Cerebellar cortex (tissue), 1 donor: Measurements from ENCODE around the gene CCDC40.

Experiments used
- DNase-seq: peaks from one replicate; pipeline ENCODE4 v3.0.0-alpha.2; 2015; ENCODE audit warnings: low spot score

CCDC40 gene

DNA sequence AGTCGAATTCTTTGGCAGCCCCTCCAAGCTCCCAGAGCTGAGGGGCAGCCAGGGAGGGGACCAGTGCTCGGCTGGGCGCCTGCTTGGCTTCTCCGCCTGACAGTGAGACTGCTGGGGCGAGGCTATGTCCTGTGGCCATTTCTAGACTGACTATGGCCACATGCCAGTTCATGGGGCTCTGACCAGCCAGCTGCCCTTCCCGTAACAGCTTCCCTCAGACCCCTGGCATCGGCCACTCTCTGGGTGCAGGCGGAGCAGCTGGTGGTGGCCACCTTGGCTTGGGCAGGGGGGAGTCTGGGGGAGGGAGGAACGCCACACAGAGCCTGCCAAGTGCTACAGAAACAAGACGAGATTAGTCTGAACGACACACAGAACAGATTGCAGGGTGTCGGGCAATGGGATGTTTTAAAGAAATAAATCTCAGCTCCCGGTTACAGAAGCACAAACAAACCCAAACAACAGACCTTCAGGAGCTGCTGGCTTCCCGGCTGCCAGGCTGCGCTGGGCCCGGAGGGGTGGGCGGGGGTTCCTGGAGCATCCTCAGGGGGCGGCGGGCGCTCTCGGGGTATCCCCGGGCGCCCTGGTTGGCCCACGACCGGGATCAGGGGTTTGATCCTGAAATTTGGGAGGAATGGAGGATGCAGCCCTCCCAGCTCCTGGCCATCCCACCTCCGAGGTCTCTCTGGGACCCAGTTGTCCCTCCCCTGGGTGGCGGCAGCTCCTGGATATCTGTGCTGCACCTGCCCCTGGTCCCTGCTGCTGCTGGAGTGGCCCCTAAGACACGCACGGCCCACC lies 35.3 kb upstream of the CCDC40 start:
- DNase-seq: no peak

DNA sequence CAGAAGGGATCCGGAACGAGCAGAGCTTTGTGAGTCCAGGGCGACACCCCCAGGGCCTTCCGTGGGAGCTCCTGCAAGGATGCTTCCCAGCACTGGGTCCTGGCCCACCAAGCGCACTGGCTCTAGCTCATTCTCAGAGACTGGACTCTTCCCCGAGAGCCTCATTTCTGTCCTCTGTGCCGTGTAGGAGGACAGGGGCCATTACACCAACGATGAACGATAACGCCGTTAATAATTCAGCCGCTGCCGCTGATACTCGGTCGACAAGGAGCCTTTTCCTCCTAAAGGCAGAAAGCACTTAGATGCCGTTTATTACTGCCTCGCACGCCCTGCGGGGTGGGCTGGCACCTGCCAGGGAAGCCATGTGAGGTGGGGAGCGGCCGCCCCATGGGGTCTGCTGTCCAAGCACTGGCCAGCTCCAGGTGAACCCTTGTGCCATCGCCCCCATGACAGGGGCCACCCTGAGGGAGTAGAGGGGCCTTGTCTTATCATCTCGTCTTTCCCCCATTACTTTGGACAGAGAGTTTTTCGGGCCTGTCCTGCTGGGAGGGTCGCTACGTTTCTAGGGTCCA lies 34.3 kb upstream of the CCDC40 start:
- DNase-seq: no peak

DNA sequence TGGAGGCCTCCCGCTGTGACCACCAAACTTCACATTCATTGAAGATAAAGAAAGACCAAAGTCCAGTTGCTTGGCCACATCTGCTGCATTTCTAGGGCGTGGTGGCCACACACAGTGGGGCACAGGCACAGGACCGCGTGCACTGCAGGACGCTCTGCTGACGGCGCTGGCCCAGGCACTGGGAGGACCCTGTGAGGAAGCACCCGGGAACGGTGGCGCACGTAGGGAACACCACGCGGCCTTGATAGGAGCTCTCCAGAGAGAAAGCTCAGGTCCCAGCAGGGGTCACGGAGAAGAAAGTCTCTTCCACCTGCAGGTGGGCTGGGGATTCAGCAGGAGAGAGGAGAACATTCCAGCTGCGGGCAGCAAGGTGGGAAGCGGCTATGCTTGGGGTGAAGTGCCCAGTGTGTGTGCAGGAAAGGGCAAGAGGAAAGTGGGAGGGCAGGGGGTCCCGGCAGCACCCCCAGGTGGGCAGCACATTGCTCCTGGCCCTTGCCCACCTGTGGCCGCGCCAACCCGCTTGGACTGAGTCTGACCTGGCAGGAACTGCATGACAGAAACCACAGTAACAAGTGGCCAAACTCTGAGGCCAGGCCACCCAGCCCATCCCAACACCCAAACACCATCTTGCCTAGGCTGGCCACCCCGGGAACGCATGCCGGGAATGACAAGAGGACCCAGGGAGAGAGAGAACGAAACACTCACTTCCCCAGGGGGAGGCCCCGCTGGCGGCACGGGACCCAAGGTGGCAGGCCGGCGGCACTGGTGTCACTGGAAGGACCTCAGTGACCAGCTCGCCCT lies 33.6 kb upstream of the CCDC40 start:
- no peak for DNase-seq

DNA sequence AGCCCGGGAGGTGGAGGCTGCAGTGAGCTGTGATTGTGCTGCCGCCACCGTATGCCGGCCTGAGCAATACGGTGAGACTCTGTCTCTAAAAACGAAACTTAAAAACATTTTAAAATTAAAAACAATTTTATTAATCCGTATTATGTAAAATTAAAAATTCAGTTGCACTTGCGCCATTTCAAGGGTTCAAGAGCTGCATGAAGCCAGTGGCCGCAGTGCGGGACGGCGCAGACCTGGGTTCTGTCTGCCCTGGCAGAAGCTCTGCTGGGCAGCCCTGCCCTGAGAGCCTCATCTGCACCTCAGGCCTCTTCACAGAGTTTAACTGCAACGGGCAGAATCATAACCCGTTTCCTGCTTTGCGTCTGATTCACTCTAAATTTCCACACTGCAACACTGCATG lies 32.5 kb upstream of the CCDC40 start:
- no peak for DNase-seq

DNA sequence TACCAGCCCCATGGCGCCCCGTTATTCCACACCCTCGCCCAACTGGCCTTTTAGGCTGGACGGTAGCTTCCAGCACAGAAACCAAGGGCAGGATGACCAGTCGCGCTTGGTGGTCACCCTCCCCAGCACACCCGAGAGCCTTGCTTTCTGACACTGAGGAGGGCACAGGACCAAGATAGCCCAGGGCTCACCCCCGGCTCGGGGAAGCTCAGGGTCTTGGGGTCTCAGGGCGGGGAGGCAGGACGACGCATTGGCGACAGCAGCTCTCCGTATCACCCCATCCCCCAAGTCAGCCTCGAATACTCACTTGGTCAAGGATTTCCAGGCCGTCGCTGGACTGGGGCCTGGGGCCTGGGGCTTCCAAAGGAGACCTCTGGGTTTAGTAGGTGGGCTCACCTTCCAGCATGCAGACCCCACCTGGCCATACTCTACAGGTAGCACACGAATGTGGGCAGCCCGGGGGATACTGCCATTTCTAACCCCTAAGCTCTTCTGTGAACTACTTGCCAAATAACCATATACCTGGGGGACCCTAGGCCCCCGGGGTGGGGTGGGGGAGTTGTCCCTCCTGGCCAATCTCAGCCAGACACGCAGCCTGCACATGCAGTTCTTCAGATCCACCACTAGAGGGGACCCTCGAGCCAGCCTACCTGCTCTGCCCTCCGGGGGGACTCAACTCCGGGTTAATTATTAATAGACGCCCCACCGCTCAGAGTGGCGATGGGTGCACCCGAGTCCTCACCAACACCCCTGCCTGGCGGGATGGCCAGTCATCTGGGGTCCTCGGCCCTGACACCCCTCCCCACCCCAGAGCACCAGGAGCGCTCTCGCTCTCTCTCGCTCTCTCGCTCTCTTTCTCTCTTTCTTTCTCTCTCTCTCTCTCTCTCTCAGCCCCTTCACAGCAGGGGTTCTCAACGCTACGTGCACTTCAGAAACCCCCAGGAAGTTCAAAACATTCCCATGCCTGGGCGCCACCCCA lies 30.8 kb upstream of the CCDC40 start:
- DNase-seq: peak; percentile 63

DNA sequence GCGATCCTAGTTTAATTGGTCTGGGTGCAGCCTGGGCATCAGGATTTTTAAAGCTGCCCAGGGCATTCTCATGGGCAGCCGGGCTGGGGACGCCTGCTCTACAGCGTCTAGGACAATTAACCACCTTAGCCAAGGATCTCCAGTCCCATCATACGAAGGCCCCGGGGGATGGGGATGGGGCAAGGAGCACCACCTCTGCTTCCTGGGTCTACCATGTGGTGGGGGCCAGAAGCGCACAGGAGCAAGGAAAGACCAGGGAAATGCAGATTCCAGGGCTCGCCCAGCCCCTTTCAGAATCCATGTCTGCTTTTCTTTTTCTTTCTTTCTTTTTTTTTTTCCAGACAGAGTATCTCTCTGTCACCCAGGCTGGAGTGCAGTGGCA lies 30.1 kb upstream of the CCDC40 start:
- DNase-seq: no peak

DNA sequence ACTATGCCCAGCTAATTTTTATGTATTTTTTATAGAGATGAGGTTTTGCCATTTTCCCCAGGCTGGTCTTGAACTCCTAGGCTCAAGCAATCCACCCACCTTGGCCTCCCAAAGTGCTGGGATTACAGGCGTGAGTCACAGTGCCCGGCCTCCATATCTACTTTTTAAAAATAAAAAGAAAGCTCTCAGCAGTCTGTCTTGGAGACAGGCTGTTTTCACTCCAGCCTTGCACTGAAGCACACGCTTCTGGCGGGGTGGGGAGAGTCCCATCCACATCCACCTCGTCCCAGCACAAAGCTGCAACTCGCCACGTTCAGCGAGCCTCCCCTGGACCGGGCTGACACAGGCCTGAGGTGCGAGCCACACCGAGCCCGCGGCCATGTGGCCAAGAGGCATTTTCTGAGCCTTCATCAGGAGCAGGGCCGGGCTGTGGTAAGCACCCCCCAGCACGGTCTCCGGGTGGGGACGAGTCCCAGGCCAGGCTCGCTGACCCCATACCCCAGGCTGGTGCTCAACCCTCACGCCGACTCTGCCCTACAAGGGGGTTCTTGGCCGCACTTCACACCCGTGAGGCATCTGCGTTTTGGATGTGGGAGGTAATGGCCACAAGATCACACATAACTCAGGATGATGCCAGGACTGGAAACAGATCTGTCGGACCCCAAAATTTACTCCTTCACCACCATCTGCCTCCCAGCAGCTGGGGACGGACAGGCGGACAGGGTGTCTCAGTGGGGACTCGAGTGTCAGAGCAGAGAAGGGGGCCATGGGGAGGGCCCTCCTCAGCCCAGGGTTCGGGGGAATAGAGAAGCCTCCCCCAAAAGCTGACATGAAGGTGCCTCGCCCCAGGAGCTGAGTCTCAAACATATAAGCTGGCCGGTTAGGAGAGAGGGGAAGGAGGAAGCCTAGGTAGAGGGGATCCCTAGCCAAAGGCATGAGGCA lies 29.4 kb upstream of the CCDC40 start:
- DNase-seq: no peak

DNA sequence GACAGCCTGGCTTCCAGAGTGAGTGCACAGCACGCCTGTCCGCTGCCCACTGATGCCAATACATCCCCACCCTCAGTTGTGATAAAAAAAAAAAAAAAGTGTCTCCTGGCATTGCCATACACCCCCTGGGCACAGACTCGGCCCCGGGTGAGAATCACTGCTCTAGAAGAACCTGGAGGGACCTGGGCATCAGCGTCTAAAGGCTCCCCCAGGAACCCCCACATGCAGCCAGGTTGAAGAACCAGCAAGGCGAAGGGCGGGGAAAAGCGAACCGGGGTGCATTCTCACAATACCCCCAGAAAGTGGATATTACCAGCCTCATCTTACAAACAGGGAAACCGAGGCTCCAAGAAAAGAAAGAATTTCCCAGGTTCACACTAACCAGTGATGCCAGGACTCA lies 28.5 kb upstream of the CCDC40 start:
- no peak for DNase-seq

DNA sequence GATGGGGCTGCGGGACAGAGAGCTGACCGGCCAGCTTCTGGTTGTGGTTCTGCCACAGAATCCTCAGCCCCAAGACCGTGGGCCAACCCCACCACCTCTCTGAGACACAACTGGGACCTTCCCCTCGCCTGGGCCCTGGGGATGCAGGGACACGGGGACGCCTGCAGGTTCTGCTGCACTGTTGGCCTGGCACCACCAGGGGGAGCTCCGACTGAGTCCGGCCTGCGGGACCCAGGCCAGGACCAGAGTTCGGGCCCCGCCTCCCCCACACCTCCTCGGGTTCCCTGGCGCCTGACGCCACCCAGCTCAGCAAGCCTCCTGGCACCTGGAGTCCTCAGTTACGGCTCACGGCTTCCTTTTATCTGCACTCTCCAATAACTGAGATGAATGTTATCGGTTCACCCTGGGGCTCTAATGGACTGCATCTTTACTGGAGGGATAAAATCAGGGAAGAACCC lies 28.0 kb upstream of the CCDC40 start:
- peak; percentile 76 for DNase-seq

DNA sequence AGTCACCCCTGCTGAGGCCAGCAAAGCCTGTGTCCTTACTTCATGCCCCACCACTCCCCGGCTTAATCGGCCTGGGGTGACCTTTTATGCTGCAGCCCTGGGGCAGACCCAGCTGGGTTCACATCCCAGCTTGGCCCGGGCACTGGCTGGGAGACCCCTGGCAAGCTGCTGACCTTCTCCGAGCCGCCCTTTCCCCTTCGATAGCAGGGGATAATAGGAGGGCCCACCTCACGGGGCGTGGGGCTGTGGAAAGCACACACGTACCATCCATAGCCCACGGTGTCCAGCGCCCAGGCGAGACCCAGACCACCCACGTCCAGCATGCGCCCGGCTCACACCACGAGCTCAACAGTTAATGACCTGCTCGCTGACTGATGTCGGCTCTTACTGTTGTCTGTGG lies 27.6 kb upstream of the CCDC40 start:
- DNase-seq: no peak

DNA sequence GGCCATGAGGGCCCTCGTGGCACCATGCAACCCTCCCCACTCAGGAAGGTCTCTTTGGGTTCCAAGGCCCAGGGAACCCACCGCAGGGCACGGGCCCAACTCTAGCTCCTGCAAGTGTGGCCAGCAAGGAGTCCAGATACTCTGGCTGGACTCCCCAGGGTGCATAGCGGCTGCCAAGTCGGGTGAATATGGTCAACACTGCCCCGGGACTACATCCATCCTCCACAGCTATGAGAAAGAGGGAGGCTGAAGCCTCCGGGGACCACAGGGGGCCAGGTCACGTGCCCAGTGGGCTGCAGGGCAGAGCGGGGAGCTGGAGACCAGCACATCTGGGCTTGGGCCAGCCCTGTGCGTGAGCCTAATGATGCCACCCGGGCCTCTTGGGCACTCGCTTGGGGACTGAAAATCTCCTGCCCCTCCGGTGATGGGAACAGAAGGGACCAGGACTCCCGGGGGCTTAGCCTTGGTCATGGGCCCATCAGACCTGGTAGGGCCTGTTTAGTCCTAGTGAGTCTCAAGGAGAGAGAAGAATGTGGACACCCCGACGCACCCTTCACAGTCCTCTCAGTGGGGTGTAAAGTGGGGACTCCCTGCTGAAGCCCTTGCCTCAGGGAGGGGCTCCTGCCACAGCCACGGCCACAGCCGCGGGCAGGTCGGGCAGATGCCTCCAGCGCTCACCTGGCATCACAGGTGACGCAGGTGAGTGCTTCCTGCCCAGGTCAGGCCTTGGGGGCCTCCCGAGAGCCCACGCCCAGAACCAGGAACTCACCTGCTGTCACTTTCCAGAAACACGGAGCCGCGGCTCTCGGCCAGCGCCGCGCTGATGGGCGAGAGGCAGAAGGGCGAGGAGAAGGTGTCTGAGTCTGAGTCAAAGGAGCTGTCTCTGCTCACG lies 26.8 kb upstream of the CCDC40 start:
- DNase-seq: no peak

DNA sequence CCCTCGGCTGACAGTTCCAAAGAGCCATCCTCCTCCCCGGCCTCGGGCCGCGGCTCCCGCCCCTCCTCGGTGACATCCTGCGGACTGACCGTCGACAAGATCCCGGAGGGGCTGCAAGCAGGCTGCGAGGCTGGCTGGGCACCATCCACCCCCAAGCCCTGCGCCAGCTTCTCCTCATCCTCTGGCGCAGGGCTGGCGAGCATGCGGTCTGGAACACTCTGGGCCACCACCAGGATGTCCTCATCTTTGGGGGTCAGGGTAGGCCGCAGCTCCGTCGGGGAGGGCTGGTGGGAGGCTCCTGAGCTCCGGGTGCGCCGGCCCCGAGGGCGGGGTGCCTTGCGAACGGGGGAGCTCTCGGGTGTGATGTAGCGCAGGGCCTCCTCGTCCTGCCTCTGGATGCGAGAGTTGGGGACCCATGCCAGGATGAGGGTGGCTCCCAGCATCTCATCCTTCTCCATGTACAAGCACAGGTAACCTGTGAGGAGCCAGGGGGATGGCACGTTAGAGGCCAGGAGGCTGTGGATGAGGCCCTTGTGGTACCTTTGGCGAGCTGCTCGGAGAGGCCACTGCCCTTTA lies 26.1 kb upstream of the CCDC40 start:
- no peak for DNase-seq

DNA sequence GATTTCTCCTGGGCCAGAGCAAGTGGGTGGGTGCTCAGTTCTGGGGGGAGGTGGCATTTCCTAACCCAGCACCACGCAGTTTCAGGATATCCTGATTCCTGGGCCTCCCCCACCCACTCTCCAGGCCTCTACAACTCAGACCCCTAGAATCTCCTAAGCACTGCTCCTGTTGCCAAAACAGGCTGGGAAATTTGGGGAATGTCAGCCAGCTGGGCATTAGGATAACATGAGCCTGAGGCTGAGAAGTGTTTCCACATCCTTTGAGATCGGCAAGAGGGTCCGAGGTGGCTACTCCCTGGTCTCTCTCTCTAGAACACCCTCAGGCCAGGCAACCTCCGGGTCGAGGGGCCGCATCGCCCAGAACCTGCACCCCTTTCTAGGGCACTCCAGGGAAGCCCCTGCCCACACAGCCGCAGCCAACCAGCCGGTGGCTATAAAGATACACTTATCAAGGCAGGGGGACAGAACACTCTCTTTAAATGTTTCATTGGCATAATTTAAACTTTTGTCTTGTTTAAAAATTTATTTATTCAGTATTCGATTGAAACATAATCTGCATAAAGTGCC lies 24.4 kb upstream of the CCDC40 start:
- DNase-seq: no peak

DNA sequence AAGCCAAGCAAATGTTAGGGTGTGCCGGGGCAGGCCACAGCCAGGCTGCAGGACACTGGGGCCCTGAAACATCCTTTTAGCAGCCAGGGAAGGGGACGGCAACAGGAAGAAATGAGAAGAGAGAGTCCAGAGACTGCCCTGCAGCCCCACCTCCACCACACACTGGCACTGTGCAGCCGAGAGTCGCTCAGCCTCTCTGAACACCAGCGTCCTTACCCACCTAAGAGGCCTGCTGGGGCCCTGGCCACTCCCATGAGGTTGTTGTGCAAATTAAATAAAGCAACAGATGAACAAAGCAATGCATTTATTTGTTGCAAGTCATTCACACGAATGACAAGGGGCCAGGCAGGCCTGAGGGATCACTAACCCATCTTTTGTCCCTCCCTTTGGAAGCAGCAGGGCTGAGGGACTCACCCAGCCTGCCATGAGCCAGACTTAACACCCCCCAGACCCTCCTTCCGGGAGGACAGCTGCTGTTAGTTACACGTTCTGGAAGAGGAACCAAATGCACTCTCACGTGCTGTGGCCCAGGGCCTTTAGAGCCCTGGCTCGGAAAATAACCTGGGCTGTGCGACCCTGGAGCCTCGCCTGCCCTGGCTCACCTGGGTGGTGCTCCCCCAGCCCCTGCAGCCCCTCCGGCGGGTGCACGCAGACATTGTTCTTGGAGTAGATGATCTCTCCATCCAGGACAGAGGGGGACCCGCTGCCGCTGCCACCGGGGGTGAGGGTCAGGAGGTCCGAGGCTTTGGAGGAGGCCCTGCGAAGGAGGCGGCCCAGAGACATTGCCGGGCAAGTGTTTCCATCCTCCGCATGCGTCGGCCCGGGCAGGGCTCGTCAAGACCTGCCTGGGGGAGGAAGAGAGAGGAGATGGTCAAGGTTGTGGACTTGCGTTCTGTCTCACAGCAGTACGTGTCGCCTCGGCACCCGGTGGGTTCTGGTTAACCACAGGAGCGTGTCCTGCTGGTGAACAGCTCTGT lies 23.4 kb upstream of the CCDC40 start:
- DNase-seq: no peak

DNA sequence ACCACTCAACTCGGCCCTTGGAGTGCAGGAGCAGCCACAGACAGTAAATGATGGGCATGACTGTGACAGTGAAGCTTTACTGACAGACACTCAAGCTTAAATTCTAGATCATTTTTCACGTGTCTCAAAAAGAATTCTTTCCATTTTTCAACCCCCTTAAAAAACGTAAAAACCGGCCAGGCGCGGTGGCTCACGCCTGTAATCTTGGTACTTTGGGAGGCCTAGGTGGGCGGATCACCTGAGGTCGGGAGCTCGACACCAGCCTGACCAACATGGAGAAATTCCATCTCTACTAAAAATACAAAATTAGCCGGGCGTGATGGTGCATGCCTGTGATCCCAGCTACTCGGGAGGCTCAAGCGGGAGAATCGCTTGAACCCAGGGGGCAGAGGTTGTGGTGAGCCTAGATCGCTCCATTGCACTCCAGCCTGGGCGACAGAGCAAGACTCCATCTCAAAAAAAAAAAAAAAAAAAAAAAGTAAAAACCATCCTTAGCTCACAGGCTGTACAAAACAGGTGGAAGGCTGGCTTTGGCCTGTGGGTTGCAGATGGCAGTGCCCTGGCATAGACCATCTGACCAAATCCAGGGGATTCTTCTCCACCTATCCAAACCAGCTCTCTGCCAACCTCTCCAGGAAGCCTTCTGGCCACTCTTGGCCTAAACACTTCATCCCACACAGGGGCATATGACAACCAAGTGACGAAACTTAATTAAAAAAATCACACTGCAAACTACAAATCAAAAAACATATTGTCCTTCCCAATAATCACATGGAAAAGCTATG lies 19.0 kb upstream of the CCDC40 start:
- peak; percentile 96 for DNase-seq

DNA sequence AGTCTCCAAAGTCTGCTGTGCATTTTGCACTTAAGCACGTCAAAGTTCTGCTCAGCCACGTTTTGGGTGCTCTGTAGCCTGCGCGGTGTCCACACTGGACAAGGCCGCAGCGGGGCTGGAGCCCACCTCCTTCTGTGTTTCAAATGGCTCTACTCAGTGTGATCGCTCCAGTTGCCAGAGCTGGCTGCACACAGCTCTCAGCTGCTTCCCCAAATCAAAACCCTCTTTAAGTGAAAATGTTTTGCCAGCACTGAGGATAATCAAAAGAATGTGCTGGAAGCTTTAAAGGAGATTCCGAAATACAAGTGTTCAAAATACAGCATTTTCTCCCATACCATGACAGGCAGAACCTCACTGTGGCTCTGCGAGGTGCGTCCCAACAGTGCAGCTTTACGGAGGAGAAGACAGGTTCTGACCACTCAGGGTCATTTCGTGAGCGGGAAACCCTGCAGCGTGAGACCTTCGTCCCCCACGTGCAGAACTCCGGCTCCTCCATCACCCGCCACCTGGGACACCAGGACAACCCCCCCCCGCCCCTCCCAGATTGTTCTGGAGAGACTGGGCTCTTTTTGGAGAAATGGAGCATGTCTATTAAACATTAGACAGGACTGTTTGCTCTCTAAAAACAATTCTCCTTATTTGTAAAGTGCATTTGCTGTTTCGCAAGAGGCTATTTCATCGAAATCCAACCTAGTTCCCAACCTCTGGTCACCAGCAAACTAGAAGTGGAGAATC lies 17.4 kb upstream of the CCDC40 start:
- no peak for DNase-seq
